HG03159 (cell line): ENCODE data around the gene CAMK2A.

Source experiments
- ATAC-seq: cut with Tn5 transposase; IDR thresholded peaks from one replicate; pipeline ENCODE4 v1.9.1; 2021; ENCODE audit warnings: mild to moderate bottlenecking, moderate library complexity; ENCODE audit not compliant: unreplicated experiment

CAMK2A gene

DNA sequence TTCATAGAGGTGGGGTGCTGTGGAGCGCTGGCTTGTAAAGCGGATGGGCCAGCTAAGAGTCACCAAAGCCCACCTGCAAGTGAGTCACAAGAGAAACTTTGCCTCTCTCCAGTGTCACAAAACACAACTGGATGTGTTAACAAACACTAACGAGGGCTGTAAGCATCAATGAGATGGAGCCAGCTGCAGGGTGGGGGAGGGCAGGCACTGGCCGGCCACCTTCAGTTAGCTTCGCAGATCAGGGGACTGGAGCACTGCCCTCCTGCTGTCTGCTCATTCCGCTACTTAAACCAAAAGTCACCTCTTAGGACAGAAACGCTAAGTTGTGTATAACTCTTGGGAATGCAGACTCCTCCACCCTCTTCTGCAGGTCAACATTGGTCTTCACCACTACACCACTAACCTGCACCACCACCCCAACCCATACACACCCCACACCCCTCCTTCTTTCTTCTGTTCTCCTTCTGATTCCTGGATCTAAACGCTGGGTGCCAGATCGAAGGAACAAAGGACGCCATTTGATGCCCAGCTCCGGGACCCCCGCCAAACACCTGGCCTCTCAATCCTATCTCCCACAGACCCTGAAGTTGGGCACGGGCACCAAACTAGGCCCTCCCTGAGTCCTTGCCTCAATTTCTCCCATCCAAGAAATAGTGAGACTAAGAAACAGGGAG, 11.1 kb upstream of the CAMK2A start:
- ATAC-seq: no peak

DNA sequence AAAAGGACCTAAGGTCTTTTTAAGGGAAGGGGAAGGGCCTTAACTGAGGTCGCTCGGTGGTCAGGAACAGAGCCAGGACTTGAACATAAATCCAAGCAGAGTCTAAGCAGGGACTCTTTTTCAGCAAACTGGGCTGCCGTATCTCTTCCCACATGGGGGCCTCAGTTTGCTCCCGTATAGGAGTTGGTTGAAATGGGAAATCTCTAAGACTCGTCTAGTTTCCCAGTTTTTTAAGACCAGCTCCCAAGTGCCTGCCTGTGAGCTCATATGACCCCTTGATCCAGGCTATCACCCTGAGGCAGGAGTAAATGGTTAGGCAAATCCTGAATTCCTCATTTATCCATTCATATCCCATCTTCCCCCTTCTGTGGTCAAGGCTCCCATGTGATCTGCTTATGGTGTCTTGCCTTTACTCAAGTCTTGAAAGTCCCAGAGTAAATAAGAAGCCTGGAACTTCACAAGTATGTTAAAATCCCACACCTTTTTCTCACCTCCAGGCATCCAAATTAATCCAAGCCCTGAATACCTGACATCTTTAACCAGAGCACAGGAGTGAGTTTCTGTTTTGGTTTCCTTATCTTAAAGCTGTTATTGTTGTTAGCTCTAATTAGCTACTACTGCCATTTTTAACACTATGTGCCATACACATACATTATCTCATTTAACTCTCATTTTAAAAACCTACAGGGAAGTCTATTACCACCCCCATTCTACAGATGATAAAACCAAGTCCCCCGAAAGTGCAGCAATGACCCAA, 10.2 kb upstream of the CAMK2A start:
- ATAC-seq: no peak

DNA sequence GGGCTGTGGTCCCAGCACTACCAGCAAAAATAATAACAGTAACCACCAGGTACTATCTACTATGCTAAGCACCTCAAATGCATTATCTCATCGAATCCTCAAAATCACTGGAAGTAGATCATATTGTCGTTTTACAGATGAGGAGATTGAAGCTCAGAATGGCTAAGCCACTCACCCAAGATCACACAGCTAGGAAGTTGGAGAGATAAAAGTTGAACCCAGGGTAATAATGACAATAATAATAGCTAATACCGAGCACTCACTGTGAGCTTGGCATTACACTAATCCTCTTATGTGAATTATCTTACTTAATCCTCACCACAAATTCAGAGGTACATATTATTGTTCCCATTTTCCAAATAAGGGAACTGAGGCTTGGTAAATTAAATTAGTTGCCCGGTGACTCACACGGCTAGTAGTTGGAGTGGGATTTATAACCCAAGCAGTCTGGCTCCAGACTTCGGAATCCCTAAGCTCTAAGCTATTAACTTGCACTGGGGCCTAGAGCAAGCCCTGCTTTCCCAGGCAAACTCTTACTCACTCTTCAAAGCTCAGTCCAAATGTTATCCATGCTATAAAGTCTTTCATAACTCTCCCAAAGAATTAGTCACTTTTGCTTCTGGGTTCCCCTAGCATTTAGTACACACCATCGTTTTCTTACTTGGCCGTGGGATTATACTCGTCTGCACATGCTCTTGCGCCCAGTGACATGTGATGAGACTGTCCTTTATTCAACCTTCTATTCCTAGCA, 9.3 kb upstream of the CAMK2A start:
- no peak for ATAC-seq

DNA sequence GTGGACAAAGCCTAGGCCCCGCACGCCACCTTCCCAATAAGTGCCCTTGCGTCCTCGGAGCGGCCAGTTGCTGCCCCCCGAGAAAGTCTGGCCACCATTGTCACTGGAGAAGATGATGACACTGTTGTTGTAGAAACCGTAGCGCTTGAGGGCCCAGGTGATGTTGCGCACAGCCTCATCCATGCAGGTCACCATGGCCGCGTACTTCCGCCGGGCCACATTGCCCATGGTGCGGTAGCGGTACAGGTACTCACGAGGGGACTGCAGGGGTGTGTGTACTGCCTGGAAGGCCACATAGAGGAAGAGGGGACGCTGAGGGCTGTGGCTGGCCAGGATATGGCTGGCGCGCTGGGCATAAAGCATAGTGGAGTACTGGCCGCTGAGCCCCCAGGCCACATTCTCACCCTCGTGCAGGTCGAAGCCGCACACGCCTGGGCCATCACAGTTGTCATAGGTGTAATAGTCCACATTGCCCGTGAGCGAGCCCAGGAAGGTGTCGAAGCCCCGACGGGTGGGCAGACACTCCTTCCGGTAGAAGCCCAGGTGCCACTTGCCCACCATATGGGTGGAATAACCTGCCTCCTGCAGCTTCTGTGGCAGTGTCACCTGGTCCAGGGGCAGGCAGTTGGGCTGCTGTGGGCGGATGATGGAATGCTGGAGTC, 8.5 kb upstream of the CAMK2A start:
- no peak for ATAC-seq

DNA sequence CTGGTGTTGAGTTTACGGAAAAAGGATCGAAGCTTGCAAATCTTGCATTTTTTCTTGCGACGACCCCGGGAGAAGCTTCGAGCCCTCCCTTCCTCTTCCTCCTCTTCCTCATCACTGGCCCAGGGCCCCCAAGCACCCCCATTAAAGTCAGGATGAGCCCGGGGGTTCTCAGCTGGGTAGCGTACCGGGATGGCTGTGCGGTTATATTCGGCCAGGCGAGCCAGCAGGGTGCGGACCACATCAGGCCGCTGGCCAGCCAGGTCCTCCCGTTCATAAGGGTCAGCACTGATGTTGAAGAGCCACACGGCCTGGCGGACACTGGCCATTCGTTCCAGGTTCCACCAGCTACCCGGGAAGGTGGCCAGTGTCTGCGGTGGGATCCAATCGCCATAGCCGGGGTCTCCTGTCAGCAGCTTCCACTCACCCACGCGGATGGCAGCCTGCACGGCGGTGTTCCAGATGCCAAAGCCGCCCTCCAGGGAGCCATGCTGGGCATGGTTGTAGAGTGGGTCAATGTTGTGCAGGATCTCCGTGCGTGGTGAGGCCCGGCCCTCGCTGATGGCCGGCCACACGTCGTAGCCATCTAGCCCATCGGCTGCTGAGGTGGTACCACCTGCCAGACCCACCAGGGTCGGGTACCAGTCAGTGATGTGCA, 7.8 kb upstream of the CAMK2A start:
- ATAC-seq: no peak

DNA sequence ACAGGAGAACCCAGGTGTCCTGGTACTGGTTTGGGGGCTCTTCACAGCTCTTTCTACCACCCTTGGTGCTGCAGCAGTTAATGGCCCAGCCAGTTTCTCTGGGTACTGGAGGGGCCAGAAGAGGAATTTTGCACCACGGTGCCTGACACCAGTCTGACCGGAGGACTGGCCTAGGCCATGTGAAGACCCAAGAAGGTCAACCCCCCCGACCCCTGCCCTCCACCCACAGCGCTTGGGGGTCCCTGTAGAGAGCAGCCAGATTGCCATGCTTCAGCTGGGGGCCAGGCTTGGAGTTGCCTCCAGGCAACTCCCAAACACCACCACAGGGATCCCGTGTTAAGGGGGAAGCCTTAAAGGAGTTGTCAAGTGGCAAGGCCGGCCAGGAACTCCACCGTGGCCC, 6.9 kb upstream of the CAMK2A start:
- ATAC-seq: no peak

DNA sequence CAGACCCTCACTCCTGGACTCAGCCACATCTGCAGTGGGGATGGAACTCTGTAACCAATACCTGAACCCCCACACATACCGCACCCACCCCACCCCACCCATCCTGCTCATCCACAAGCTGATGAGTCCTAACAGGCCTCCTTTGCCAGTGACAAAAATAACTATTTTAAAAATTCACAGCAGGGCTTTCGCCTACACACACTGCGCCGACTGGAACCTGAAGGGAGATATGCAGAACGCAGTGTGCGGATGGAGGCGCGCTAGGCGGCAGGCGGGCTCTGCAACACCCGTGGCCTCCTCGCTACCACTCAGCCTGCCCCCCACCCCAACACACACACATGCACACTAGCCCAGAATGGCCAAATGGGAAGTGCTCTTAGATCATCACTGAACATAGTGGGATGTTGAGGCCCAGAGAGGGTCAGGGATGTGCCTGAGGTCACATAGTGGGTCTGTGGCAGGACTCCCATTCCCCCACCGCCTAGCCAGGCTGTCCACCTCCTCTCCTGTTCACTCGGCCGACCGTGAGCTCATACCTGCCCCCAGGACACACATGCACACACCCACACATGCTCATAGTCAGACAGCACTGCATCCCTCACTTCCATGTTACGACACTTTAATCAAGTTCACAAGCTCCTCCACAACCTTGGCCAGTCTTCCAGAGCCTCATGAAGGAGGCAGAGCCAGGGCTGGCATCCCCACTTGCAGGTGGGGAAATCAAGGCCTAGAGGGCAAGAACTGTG, 6.3 kb upstream of the CAMK2A start:
- no peak for ATAC-seq

DNA sequence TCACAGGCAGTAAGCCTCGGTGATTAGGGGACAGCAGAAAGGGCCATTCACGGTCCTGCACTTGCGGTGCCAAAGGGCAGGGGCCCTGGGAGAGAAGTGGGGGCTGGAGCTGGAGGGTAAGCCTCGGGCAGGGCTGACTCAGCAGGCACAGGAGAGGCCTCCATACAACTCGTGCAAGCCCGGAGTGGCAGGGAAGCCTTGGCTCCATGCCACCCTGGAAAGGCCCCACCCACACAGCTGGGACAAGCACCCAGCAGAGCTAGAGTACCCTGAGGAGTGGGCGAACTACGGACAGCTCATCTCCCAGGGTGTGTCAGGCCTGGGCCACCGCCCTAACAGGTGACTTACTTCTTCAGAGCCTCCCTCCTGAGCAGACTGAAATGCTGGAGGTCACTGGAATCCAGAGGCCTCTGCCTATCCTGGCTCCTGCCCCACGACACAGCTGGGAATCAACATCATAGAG, 5.6 kb upstream of the CAMK2A start:
- ATAC-seq: no peak

DNA sequence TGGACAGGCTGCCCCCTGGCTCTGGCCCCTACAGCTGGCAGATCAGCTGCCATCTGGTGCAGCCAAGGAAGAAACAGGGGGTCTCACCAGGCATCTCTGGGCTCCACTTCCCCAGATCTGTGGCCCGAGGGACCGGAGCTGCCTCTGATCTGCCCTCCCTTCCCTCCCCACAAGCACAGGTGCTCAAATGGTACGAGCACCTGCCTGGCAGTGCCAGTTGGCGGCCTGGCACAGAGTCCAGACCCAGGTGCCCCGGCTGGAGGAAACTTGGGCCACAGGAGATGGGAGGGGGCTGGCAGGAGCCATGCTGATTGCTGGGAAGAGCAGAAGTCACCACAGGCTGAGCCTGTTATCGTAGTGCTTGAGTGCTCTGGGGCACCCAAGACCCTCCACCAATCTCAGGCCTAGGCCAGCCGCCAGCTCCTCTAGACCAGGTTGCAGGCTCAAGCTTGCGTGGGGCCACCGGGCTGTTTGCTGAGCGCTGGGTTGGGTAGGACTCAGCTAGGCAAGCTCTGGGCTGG, 5.0 kb upstream of the CAMK2A start:
- ATAC-seq: no peak

DNA sequence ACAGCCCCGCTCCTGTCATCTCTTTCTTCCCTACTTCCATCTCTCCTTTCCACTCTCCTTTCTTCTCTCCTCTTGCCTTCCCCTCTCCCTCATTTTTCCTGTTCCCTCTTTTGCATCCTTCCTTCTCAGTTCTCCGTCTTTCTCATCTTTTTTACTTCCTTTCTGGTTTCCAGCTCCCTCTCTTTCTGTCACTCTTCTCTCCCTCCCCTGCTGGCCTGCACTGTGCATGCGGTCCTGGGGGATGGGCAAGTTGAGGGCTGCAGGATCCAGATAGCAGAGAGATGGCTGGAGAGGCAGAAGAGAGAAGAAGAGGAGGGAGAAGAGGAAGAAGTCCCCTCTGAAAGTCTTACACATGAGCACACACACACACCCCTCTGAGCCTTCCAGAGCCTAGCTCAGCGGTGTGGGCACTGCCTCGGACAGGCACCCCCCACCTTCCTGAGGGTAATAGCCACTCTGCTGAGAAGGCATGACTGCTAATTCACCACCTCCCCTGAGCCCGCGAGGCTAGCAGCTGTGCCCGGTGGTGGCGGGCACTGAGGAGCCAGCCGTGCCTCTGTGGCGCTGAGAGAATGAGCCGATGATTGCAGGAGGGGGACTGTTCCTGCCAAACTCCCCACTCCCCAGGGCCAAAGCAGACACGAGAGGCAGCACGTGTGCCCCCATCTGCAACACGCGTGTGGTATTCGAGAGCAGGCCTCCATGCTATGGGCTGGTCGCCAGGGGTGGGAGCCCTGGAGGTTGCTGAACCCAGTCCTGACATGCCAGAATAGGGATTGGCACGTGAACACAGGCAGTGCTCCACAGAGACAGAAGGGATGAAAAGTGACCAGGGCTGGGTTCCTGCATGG, 3.7 kb upstream of the CAMK2A start:
- ATAC-seq: no peak

DNA sequence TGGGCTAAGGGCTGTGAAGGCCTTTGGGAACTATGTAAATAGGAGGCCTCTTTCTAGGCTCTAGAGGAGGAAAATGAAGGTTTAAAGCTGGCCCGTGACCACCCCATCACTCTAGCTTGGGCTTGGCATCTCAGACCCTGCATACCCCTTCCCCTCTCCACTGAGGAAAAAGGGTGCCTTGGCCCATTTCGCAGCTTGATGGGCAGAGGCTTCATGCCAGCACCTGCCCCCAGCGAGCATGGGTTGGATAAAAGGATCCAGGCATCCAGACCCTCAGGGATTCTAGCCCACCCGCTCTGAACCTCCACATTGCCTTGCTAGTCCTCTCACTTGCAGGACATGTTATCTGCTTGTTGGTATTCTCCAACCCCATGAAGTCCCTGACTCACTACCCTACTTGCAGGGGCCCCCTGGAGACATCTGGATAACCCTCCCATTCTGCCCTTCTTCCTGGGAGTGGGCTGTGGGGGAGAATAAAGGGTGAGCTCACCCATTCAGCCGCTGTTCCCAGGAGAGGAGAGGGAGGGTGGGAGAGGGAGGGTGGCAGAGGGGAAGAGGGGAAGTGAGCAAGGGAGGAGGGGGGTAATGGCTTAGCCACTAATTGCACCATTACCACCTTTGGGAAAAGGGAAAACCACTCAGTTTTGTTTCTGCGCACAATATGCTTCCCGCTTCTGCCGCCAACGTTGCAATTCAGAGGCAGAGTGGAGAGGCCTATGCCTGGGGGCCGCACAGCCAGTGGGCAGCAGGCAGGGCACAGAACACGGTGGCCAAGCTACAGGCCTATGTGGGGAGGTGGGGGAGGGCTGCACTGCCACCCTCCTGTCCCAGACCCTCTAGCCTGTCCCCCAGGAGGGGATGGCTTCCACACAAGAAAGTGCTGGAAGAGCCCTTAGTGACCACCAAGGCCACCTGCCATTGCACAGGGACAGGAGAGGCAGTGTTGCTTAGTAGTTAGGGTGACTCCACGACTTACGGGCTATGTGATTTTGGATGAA, 2.1 kb upstream of the CAMK2A start:
- no peak for ATAC-seq

DNA sequence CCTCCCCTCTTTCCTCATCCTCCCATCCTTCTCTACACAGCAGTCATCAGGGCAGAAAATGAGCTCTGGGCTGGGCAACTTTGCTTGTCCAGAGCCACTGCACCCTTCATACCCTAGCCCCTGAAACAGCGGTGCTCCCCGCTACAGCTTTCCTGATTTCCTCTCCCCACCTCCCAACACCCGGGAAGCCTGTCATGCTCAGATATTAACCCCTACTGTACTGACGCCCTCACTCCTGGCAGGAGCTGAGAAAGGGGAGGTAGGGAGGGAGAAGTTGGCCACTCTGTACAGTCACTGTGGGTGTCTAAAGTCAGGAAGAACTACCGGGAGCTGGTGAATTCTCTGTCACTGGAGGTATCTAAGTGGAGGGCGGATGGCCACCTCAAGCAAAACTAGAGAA, 782 bp downstream of the CAMK2A start:
- ATAC-seq: no peak

DNA sequence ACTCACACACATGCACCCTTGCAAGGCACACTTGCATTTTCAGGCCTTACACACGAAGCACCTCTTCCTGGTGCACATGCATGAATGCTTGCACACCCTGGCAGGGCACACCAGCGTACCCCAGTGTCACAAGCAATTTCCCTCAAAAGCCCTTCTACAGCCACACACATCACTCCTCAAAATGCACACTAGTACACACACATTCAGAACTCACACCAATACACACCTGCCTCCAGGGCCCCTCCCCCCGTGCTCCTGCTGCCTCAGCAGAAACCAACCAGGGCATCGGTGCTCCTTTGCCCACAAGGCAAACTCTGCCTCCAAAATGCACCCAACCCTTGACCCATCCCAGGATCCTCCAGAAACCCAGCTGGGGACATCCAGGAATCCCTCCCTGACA, 1.2 kb downstream of the CAMK2A start:
- no peak for ATAC-seq

DNA sequence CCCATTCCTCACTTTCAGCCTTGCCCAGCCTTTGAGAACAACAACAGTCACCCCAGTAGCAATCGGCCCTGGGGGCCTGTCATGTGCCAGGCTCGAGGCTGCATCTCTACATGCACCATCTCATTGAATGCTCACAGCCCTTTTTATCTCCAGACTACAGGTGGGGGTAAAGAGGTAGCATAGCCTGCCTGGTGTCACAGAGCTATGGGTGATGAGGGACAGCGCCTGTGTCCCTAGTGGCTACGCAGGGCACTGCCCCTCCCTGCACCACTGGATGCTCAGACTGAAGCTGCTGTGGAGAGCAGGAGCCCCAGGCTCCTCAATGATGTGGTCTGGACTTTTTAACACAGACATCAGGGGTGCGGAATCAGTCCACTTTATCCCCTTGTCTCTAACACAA, 2.8 kb downstream of the CAMK2A start:
- ATAC-seq: peak; percentile 47

DNA sequence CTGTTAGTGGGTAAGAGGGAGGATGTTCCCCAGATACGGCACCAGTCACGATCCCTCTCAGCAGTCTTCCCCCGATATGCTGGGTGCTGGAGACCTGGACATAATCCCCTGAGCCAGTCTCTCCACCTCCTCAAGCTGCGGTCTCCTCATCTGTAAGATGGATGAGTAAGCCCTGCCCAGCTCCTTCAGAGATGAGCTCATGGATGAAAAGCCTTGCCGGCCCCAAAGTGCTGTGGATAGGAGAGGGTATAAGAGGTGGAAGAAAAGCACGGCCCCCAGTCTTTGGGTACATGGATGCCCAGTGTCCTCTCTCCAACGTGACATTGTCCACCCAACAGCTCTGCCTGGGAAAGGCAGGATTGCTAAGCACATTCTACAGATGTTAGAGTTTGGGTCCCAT, 4.5 kb downstream of the CAMK2A start:
- no peak for ATAC-seq

DNA sequence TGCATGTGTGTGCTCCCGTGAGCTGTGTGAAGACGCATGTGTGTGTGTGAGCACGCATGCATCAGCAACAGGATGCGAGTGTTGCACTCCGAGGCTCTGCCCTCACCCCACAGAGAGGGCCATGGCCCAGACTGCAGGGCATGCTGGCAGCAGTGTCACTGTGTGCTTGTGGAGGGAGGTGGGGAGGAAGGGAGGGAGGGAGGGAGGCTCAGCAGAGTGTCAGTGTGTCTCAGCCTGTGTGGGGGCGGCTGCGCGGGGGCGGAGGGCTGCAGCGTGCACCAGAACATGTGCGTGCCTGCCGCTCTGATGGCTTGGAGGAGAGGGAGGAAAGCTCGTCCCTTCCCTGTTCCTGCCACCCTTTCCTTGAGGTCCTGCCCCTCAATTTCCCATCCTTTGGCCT, 5.3 kb downstream of the CAMK2A start:
- no peak for ATAC-seq

DNA sequence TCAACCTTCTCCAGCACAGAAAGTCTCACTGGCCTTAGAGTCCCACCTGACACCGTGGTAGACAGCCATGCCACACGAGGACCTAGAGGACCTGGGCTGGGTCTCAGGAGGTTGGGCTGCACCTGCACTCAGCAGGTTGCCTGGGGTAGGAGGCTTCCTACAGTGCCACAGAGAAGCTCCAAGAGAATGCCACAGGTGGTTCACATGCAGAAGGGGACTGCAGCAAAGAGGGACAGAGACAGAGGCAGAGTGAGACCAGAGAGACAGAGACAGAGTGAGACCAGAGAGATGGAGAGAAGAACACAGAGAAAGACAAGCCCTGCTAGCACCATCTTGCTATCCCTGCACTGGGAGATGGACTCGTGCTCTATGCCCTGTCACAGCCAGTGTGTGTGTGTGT, 5.7 kb downstream of the CAMK2A start:
- ATAC-seq: no peak

DNA sequence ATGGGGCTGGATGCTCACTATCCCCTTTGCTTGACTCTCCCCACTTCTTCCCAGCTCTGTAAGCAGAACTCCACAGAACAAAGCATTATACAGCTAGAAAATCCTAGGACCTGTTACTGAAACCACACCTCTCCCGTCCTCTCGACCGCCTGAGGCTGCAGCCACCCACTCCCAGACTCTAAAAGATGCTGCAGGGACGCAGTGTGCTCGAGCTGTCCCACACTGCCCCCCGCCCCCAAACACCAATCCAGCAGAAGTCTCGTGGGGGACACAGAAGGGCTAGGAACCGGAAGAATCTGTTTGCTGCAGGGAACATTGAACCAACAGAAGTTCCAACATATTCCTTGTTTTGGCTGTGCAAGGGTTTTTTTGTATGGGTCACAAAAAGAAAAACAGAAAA, 7.6 kb downstream of the CAMK2A start:
- ATAC-seq: no peak
